Left cardiac atrium (tissue), 4 donors: ENCODE measurements around the gene ARHGEF10L. TPM values are rescaled to one million over a fixed set of nuclear protein-coding genes. Genes with fewer than 3 reads are reported as not detected.

Experiments
- ATAC-seq, 2 donors: fragments of 200-7000 bp; cut with Tn5 transposase; one replicate each; pipeline ENCODE4 v1.9.1; 2020; ENCODE audit warnings: mild to moderate bottlenecking in 2 of 2, moderate library complexity in 2 of 2
- DNase-seq: peaks from one replicate; pipeline ENCODE4 v3.0.0-alpha.2; 2020
- intact Hi-C, 2 donors: fragments of 100-400 bp; cut with DNase I; formaldehyde crosslinking; loops; one replicate each; pipeline versions ENCODE4 v1.14.1 to v1.15.1; 2022 to 2023
- total RNA-seq, 2 donors: library from RNA; stranded (reverse); fragmentation: NEBNext Ultra II Directional; extraction: Animal tissue kit (Norgen Biotek cat#: 25700); gene quantifications; one replicate each; pipeline ENCODE4 v1.2.1, GENCODE V29; 2021
- donor health status: DM: no; HTN: yes; CAD: no.
- donor health status: DM: no; HTN: yes; CAD: no; lungs with severe emphysema.
- donor health status: DM: yes; HTN: yes; CAD: no.
- donor health status: Dilated cardiomyopathy.

The ARHGEF10L gene
- total RNA-seq, 2 donors from 2014 or later, result 40.6 to 44.9 TPM

DNA sequence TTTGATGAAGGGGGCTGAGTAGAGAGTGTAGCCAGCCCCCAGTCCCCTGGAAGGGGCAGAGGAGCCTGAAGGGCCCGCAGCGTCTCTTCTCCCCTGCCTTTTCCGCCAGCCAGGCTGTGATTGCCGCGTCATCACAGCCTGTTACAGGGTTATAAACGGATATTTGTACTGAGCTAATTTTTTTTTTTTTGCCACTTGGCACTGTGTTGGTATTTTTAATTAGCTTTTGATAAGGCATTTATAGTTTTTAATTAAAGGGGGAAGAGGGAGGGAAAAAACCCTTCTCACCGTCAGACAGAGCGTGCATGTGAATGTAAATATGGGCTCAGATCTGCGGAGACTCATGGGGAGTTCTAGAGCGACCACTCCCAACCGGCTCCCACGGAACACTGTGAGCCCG is 117.9 kb downstream of the ARHGEF10L start:
- ATAC-seq (no peak), DNase-seq (no peak)
- intact Hi-C loops, result loop anchor here in 1 of 2 donors (10.0 kb wide), 1 partner anchor 447 kb away; the partner anchor contains the start of gene IGSF21

- DNase-seq (no peak), ATAC-seq (peak in 1 of 2 donors; percentile 10)
- intact Hi-C loops, result loop anchor here in 1 of 2 donors (10.0 kb wide), 1 partner anchor 446 kb away; the partner anchor contains the start of gene IGSF21
Measured at GRCh38 chr1:17658837-17659236, 119.3 kb downstream of the ARHGEF10L start.

GRCh38 chr1:17661546-17662157 is 122.2 kb downstream of the ARHGEF10L start:
- peak; percentile 18 to 58 for ATAC-seq
- intact Hi-C loops, result loop anchor here (5.0 to 10.0 kb wide), 4 partner anchors 163 to 921 kb away; no protein-coding TSS in a partner anchor
- DNase-seq, result peak; percentile 52

DNA sequence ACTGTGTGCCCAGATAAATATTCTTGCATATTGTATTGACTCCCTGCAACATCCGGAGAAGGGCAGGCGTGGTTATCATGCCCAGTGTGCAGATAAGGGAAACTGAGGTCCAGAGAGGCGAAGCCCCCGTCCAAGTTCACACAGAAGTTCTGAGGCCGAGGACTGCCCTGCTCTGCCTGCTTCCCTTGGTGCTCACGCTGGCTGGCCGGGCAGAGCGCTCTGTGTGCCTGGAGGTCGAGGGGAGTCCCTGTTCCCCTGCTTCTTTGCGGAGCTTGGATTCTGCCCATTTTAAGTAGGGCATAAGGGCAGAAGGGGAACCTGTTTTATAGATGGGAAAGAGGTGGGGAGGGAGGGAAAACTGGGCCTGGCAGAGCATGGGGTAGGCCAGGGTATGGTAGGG is 122.8 kb downstream of the ARHGEF10L start:
- ATAC-seq (no peak), DNase-seq (no peak)
- intact Hi-C loops, result loop anchor here (5.0 to 10.0 kb wide), 4 partner anchors 163 to 920 kb away; no protein-coding TSS in a partner anchor

DNA sequence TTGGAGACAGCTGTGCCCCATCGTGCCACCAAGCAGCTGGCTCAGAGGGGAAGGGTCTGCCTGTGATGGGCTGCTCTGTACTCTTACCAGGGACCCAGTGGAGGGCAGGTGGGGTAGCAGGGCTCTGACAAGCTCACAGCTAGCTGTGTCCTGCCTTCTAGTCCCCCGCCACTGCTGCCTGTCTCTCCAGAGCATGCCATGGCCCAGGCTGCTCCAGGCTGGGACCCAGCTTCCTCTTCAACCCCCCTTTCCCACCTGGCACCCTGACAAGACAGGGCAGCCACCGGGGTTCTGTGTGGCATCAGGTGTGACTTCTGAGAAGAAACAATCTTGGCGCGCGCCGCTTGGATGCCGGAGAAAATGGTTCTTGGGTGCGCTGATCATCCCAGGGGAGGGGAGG is 123.3 kb downstream of the ARHGEF10L start:
- intact Hi-C loops, result loop anchor here (5.0 to 10.0 kb wide), 4 partner anchors 162 to 920 kb away; no protein-coding TSS in a partner anchor
- no peak for DNase-seq
- ATAC-seq, result no peak

DNA sequence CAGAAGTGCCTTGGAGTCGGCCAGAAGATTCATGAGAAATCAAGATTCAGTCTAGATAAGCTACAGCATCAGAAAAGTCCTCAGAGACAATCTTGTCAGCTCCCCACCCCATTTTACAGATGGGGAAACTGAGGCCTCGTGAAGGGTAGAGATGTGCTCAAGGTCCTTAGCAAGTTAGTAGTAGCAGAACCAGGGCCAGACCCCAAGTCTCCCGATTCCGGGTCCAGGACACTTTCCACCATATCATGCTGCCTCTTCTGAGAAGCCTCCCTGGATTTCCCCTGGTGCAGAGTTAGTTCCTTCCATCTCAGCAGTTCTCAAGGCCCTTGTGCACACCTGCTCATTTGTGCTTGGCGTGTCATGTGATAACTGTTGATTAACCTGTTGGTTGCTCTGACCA is 124.1 kb downstream of the ARHGEF10L start:
- DNase-seq (no peak), ATAC-seq (no peak)
- intact Hi-C loops, result loop anchor here (5.0 to 10.0 kb wide), 4 partner anchors 161 to 919 kb away; no protein-coding TSS in a partner anchor

DNA sequence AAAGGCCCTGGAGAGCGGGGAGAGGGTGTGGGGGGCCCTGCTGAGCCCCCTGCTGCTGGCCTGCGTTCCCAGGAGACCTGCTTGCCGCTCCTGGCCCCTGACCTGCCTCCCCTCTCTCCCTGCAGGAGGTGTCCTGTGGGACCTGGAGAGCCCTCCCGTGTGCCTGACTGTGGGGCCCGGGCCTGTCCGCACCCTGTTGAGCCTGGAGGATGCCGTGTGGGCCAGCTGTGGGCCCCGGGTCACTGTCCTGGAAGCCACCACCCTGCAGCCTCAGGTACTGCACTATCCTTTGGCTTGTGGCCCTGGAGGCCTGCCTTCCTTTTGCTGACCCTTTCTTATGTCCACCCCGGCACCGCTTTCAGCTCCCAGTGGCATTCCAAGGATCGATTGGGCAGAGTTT is 124.8 kb downstream of the ARHGEF10L start:
- DNase-seq, result no peak
- intact Hi-C loops, result loop anchor here (5.0 to 10.0 kb wide), 4 partner anchors 160 to 918 kb away; no protein-coding TSS in a partner anchor
- no peak for ATAC-seq

DNA sequence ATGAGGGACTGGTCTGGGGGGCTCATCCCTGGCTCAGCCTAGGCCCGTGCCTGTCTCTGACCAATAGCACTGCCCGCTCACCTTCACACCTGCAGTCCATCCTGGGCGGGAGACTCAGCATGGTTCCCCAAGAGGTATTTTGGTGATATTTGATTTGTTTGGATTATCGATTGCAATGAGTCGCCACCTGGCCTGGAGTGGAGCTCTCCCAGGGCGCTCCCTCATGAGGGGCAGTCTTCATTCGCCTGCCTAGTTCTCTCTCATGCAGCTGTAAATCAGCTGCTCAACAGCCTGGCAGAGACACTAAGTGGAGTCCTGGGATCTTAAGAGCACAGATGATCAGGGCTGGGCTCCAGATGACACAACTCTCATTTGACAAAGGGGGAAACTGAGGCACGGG is 125.6 kb downstream of the ARHGEF10L start:
- intact Hi-C loops, result loop anchor here (10.0 kb wide), 3 partner anchors 160 to 250 kb away; no protein-coding TSS in a partner anchor
- no peak for ATAC-seq
- DNase-seq, result no peak

DNA sequence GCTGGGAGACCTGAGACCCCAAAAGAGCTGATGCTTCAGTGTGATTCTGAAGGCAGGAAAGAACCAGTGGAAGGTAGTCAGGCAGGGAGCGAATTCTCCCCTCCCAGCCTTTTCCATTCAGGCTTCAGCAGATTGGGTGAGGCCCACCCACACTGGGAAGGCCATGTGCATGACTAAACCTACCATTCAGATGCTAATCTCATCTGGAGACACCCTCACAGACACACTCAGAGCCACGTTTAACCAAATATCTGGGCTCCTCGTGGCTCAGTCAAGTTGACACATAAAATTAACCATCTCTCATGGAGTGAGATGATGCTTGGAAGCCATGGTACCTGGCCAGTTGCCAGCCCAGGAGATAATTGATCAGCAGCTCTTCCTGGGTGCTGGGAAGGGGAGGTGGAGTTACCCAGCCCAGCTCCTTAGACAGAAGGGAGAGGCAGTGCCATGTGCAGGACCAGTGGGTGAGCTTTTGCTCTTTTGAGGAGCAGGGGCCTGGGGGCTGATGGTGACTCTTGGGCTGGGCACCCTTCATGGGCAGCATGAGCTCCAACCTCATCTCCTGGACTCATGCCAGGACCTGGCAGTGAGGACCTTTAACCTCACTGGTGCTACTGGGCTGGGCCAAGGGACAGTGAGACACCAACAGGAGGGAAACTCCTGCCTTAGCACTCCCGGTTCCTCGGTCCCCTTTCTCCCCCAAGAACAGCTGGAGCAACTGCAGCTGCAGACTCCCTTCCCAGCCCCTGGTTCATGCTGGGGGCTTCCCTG is 126.6 kb downstream of the ARHGEF10L start:
- DNase-seq, result no peak
- intact Hi-C loops, result loop anchor here (10.0 kb wide), 3 partner anchors 159 to 249 kb away; no protein-coding TSS in a partner anchor
- no peak for ATAC-seq

DNA sequence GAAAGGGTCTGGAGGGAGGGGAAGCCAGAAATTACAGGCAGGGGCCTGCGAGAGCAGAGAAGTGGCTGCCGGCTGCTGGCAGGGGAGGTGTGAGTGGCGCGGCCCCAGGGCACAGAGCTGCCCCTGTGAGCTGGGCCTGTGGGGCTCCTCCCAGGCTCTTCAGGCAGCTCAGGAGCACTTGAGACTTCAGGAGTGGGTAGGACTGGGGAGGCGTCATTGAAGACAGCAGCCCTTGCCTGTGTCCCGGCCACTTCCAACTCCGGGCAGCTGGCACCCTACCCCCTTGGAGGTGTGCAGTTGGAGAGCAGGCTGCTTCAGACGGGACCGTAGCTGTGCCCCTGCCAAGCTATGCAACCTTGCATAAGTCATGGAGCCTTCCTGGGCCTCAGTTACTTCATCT is 128.1 kb downstream of the ARHGEF10L start:
- DNase-seq (no peak), ATAC-seq (peak in 1 of 2 donors; percentile 54)
- intact Hi-C loops, result loop anchor here (10.0 kb wide), 3 partner anchors 157 to 247 kb away; no protein-coding TSS in a partner anchor

DNA sequence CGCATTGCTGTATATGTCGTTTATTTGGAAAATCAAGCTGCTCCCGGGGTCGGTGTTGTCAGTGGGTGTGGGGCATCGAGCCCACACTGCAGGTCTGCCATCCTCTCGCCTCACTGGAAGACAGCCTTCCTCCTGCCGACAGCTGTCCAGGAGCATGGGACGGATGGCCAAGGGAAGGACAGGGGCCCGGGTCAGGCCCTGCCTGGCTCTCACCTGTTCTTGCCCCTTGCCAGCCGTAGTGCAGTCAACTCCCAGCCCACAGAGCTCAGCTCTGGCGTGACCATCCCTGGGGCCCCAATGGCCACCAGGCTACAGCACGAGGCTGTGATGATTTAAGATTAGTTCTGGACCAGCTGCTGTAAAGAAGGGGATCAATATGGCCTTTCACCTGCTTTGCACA is 128.7 kb downstream of the ARHGEF10L start:
- ATAC-seq, result no peak
- no peak for DNase-seq
- intact Hi-C loops, result loop anchor here (10.0 kb wide), 3 partner anchors 157 to 247 kb away; no protein-coding TSS in a partner anchor

DNA sequence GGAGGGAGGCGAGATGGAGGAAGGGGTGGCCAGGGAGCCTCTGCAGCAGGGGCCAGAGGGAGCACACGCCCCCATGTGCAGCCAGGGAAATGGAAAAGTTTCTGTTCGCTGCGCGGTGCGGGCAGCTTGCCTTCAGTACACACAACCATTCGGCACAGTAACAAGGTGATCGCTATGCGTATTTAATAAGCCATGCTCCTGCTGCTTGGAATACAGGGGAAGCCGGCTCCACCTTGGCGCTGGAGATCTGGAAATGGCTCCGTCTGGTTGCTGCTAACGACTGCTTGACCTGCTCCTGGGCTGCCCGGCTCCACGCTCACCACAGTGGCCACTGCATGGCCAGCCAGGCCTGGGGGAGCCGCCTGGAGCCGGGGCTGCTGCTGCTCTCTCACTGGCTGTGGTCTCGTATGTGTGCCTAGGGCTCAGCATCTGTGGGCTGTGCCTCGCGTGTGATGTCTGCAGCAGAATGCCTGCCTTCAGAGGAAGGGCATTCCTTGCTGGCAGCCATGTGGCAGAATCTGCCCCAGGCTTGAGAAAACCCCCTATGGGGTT is 129.2 kb downstream of the ARHGEF10L start:
- ATAC-seq (no peak), DNase-seq (no peak)
- intact Hi-C loops, result loop anchor here (10.0 kb wide), 3 partner anchors 156 to 246 kb away; no protein-coding TSS in a partner anchor

DNA sequence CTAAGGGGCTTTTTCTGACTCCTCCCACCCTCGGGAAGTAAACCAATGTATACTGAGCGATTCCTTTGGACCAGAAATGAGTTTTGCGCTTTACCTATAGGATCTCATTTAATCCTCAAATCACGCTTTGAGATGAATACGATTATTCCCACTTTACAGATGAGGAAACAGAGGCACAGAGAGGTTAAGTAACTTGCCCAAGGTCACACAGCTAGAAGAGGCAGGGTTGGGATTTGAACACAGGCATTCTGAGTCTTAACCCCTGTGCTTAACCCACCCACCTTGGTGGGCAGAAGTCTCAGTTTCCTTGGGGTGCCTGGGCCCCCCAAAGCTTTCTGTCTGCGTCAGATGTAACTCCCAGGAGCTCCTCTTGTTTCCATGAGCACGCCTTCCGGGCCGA is 129.8 kb downstream of the ARHGEF10L start:
- no peak for ATAC-seq
- DNase-seq, result no peak
- intact Hi-C loops, result loop anchor here (10.0 kb wide), 3 partner anchors 155 to 245 kb away; no protein-coding TSS in a partner anchor

DNA sequence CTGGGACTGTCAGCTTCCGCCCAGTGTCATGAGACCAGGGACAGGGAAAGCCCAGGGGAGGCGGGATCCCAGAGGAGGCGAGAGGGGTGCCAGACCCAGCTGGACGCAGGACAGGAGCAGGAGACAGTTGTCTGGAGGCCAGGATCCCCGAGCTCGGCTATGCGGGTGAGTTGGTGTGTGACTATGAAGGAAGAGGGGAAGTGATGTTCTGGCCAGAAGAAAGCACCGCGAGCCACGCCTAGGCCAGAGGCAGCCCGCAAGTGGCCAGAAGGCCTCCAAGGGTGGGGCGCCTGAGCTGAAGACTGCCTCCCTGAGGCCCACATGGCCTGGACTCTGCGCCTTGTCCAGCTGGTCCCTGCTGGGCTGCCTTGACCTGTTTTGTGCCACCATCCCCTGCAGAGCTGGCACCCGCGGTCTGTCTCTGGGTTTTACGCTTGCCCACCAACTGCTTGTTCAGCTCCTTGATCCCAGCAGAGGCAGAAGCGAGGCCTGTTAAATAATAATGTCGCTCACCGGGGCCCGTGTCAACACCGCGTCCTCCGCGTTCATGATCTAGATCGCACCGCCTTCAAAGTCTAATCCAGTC is 130.5 kb downstream of the ARHGEF10L start:
- intact Hi-C loops, result loop anchor here (10.0 kb wide), 3 partner anchors 155 to 245 kb away; no protein-coding TSS in a partner anchor
- ATAC-seq (peak; percentile 21 to 45), DNase-seq (no peak)

DNA sequence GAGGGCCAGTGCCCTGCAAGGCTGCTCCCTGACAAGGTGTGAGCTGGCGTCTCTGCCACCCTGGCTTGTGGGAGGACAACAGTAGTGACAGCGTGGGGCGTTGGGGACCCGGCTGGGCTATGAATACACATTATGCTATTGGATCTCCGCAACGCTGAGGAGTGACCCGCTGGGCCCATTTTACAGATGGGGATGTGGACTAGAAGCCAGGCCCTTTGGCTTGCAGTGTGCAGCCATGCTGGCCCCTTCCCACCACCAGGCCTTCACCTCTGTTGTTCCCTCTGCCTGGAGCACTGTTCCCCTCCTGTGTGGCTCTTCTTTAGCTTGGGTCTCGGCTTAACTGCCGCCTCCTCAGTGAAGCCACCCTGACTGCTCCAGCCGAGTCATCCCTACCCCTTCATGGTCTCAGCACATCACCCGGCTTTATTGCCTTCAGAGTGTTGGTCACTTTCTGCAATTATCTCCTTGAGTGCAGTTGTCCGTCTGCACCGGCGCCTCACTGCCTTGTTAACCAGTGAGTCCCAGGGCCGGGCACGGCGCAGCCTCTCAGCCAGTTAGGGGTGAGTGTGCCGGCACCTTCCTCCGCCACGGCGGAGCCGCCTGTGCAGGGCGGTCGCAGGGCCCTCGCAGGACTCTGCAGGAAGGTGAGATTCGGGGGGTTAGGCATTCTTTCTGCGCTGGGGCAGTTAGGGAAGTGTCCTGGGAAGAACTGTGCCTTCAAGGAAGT is 131.3 kb downstream of the ARHGEF10L start:
- no peak for ATAC-seq
- DNase-seq, result no peak

DNA sequence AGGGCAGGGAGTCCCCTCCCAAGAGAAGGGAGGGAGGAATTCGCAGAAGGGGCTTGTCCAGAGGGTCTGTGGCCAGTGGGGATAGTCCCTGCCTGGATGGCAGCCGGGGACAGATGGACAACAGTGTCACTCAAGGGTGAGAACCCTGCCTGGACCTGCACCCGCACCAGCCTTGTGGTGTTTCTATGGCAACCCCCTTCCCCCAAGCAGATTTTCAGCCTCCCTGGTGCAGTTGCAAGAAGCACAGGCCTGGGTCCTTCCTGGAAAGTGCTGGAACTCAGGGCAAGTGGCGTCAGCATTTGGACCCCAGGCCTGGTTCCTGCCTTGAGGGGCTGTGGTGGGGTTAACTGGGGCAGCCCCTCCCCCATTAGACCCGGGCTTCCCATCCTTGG is 131.8 kb downstream of the ARHGEF10L start:
- intact Hi-C loops, result no loop called here

More for the DNA sequence above, 131.3 kb downstream of the ARHGEF10L start:
- intact Hi-C loops, result no loop called here

DNA sequence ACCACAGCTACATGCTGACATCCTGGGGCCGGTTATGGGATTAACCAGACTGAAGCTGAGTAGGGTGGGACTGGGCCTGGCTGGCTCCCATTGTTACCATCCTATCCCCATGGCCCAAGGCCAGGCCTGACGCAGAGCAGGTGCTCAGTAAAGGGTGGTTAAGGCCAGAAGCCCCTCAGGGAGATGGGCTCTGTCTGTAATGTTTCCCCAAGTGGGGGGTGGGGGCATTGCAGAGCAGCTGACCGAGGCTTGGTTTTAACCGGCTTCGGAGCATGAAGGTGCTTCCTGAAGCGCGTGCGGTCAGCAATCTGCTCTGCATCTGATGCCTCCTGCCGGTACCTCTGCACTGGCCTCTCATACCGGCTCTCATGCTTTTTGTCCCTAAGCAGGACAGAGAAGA is 132.2 kb downstream of the ARHGEF10L start:
- ATAC-seq (no peak), DNase-seq (no peak)
- intact Hi-C loops, result no loop called here

More for the DNA sequence above, 131.8 kb downstream of the ARHGEF10L start:
- DNase-seq (no peak), ATAC-seq (no peak)

DNA sequence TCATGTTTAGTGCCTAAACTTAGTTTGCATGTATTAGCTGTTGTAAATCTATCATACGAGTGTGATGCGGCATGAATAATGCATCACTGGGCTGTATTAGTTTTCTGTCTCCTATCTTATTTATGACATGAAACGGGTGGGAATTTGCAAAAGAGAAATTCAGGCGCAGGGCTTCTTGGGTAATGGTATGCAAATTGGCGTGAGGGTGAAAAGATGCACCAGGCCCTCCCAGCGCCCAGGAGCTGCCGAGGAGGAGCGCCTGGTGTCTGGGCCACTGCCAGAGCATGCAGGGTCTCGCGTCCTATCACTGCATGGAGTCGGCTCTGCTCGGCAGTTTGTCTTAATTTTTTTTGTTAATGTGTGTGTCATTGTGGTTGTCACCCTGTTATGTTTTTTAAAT is 132.7 kb downstream of the ARHGEF10L start:
- ATAC-seq (no peak), DNase-seq (no peak)
- intact Hi-C loops, result no loop called here
